ENCODE data around the gene MISFA.
"Not testable (repeated sequence)": the region's sequence is repeated elsewhere in the genome, so short reads cannot be mapped to it uniquely, and the experiment has no call there.

The MISFA gene

GRCh38 chr11:18599739-18600230, at the start of gene MISFA:
Gene MISFA, plus strand, starts transcription at chr11:18599789. Its CDS starts 140 bp downstream, at chr11:18599929.
- no peak for DNase-seq (ENCODE audit: low read depth)

- no peak for DNase-seq (ENCODE audit: low read depth)
These were observed 36.4 kb upstream of the MISFA start for GRCh38 chr11:18563090-18563730.

DNA sequence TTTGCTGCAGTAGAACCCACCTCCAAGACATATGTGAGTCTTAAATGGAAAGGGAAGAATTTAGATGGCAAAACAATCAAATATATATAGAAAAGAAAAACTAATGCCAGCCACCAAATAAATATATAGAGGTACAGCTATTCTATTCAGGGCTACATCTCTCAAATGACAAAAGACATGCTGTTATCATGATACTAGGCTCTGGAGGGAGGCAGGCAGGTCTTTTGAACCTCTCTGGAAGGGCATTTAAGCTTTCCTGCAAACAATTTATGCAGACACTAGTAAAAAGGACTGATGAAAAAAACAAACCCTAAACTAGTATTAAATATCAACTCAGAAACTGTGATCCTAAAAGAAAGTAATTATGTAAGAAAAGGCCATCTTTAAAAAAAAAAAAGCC, 35.4 kb upstream of the MISFA start:
- DNase-seq (ENCODE audit: low read depth), result no peak

DNA sequence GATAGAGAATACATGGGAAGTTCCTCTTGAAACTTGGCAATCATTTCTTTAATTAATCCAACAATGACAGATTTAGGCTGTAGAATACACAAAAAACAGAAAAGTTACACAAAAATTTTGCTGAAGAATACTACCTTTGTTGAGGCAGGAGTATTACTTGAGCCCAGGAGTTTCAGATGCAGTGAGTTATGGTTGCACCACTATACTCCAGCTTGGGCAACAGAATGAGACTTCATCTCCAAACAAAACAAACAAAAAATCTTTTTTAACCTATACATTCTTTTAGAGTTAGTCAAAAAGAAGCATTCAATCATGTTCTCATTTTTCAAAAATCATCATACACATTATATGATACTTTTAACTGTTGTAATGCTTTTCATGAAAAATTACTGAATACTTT, 33.2 kb upstream of the MISFA start:
- DNase-seq (ENCODE audit: low read depth), result no peak

GRCh38 chr11:18567081-18567480, 32.5 kb upstream of the MISFA start:
- DNase-seq (ENCODE audit: low read depth), result no peak

DNA sequence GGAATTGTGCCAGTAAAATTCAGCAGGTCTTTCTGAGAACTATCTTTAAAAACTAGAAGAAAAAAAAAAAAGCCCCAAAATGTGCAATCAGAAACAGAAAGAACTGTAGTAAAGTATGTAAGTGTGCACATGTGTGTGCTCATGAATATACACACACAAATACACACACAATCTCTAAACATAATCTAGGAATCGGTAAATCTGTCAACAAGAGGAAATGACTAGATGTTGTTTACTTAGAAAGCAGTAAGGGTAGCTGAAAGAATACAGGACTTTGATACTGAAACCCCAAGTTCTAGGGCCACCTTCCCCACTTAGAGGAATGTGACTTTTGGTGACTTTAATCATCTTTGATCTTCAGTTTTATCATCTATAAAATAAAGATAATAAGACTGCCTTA, 24.2 kb upstream of the MISFA start:
- DNase-seq (ENCODE audit: low read depth), result no peak

- no peak for DNase-seq (ENCODE audit: low read depth)
These were observed 20.5 kb upstream of the MISFA start for GRCh38 chr11:18578975-18579598.

GRCh38 chr11:18580113-18580766, 19.3 kb upstream of the MISFA start:
- DNase-seq (ENCODE audit: low read depth), result no peak

DNA sequence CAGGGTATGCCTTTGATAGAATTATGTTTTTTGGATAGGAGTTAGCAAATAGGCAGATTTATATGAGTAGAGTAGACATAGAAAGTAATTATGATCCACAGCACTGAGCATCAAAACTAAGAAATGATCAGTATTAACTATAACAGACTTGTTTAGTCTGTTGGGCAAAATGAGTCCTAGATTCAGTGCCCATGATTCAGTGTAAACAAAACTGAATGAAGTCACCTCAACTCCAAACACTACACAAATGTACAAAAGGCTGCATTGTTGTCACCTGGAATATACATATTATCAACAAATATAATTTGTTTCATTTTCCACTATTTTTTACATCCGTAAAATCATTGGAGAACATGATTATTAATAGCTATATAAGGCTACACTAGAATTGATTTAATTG, 17.8 kb upstream of the MISFA start:
- no peak for DNase-seq (ENCODE audit: low read depth)

DNA sequence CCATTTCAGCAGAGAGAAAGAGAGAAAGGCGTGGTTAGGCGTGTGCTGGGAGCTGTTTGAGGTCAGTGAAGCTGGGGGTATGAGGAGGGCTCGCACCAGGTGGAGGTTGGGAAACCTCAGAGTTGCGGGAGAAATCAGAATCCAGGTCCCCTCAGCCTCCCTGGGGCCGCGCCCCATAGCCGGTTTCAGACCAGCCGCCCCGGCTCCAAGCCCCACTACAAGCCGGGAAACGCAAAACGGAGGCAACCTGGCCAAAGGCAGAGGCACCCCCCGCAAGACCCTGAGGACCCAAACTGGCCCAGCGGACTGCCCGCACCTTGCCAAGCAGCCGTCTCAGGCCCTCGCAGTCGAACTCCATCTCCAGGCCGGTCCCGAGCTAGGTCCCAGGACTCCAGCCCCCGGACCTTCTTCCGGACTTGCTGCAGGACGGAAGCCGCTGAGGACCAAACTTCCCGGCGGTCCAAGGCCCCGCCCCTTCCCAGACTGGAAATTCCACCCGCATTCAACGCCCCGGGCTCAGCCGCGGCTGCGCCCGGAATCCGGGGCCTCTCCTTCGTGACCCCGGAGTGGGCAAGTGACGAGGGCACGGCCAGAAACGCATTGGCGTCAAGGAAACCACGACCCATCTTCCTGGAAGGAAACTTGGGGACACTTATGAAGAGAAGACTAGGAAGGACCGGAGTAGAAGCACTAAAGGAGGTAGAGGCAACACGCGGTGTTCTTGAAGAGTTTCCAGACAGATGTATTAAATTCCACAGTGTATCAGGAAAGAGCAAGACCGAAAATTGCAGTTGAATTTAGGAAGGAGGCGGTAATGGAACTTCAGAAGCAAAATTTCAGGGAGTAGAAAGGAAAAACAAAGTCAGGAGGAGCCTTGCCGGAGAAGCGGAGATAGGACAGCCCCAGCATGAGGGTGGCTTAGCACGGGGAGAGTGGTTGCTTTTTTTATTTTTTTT, 11.0 kb upstream of the MISFA start, which contains the start of gene UEVLD:
TSS of gene UEVLD (minus strand) at position 438 of the 956 bp plus-strand sequence. CDS start at position 358, 80 bp downstream.
- DNase-seq (ENCODE audit: low read depth), result peak; percentile 57

DNA sequence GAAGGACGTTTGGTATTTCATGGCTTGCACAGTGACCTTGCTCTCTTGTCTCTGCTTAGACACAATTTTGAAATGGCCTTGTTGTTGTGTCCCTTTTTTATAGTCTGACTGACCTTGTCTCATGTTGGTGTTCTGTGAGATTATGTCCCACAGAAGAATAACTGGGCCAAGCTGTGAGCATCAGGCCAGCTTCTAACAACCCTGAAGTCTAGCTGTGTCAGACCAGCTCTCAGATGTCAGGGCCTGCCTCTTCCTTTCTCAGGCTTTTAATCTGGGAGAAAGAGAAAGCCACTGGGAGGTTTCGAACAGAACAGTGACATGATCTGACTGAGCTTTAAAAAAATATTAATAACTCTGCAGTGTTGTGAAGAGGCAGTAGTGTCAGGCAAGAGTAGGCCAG, 9.0 kb upstream of the MISFA start:
- no peak for DNase-seq (ENCODE audit: low read depth)

DNA sequence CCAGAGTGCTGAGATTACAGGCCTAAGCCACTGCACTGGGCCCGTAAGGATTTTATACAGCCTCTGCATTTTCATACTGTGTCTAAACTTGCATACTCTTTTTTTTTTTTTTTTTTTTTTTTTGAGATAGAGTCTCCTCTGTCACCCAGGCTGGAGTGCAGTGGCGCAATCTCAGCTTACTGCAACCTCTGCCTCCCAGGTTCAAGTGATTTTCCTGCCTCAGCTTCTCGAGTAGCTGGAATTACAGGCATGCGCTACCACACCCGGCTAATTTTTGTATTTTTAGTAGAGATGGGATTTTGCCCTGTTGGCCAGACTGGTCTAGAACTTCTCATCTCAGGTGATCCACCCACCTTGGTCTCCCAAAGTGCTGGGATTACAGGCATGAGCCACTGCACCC, 5.5 kb upstream of the MISFA start:
- DNase-seq (ENCODE audit: low read depth), result not testable (repeated sequence)

DNA sequence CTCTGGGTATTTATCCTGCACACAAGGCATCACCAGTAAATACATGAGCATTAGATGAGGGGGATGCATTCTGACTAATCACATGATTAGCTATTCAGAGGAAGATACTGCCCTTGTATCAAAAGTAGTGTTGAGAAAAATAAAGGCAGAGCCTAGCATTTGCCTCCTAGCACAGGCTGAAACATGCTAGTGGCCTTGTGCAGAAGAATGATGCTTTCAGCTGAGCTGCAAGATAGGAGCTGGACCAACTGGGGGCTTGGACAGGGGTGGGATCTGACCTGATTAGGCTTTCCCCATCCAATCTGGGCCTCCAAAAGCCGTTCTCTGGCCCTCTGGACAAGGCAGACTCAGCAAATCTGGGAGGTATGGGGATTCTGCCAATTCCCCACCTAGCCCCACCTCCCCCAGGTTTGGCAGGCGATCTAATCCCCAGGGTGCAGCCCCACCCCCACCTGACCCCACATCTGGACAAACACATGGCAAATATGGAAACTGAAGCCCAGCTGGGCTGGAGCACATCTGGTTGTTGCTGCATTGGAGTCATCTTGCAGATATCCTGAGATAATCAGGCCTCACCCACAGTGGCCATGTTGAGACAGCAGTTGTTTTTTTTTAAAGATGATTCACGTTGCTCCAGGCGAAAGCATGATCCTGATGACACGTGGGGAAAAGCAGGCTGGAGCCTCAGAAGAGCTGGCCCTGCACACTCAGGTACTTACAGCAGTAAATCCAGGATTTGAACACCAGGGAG, 4.4 kb upstream of the MISFA start:
- DNase-seq (ENCODE audit: low read depth), result no peak

- no peak for DNase-seq (ENCODE audit: low read depth)
These were observed 1.5 kb downstream of the MISFA start for GRCh38 chr11:18600915-18601569.

GRCh38 chr11:18608376-18608775, 8.8 kb downstream of the MISFA start:
- no peak for DNase-seq (ENCODE audit: low read depth)

DNA sequence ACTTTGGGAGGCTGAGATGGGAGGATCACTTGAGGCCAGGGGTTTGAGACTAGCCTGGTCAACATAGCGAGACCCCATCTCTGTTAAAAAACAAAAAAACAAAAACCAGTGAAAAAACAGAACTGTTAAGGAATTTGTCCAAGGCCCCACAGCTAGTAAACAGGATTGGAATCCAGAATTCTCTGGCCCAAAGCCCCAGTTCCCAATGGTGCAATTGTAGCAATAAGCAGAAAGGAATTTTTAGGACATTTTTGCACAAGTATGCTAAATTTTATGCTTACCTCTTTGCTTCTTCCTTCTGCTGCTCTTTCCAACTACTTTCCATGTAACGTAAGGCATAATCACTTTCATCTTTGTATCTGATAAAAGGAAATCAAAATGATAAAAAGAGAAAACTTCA, 11.6 kb downstream of the MISFA start:
- DNase-seq (ENCODE audit: low read depth), result no peak

GRCh38 chr11:18612394-18612793, 12.8 kb downstream of the MISFA start:
- no peak for DNase-seq (ENCODE audit: low read depth)

DNA sequence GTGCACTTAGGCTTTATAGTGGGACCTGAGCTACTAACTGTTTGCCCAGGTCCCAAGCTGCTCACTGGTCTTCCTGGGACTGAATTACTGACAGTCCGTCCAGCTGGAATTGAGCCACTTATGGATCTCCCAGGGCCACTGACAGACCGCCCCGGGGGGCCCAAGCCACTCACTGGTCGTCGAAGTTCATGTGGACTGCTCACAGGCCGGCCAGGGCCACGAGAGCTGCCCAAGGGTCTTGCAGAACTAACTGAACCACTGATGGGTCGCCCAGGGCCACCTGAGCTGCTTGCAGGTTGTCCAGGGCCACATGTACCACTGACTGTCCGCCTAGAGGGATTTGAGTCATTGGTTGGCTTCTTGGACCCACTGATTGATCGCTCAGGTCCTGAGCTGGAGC, 15.1 kb downstream of the MISFA start:
- no peak for DNase-seq (ENCODE audit: low read depth)

DNA sequence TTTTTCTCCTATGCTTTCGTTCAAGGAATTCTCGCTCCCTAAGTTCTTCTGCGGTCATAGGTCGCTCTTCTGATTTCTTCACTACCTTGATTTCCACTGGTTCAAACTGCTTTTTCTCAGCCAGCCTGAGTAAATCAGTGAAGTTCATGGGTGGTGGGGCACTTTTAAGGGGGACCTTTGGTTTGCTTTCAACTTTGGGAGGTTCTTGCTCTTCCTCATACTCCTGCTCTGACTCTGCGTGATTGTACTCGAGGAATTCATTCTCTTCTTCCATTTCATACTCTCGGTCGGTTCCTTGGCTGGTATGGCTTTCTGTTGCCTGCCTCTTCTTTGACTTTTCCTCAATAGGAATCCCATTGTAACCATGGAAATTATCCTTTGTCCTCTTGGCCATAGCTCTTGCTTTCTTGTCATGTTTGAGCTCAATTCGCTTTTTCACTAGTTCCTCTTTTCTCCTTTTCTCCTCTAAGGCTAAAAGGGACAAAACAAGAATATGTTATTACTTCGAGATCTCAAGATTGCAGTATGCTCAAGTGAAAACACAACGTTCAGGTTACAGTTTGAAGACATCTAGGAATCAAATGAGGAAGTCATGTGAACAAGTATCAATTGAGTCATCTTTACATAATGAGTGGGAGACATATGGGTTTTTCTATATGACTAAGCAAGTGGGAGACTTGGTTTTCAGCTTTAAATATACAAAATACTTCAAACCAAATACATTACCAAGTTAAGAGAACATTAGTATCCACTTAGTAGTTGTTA, 16.2 kb downstream of the MISFA start:
- no peak for DNase-seq (ENCODE audit: low read depth)

Measured in stimulated activated CD8-positive, alpha-beta memory T cell treated with anti-CD3 and anti-CD28 coated beads, Interleukin-12 subunit alpha, Interleukin-12 subunit beta, amount 100 ng/mL, for 4 hours (primary cell).